ENCODE data around the gene ITGB4.

DNA sequence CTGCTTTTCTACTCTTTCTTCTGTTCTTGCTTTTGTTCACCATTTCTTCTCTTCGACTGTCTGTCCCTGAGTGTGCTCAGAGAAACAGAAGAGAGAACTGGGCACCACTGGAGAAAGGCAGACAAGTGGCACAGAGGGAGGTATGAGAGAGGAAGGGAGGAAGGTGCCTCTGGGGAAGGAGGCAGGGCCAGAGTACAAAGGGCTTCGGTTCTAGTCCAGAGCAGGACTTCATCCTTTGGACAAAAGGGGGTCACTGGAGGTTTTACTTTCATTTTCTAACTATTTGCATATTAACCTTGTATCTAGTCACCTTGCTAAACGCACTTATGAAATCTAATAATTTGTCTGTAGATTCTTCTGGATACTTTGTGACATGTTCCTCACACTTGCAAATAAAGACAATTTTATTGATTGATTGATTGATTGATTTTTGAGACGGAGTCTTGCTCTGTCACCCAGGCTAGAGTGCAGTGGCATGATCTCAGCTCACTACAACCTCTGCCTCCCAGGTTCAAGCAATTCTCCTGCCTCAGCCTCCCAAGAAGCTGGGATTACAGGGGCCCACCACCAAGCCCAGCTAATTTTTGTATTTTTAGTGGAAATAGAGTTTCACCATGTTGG is 13.5 kb downstream of the ITGB4 start:
- no peak for TF ChIP-seq CTCF (IDR thresholded peaks at IDR 0.05)
- no peak for TF ChIP-seq POLR2A (IDR thresholded peaks at IDR 0.05)
